ENCODE data around the gene CFAP73. TPM values are rescaled to one million over a fixed set of nuclear protein-coding genes. Genes with fewer than 3 reads are reported as not detected.

CFAP73 gene
- total RNA-seq, 1 experiment from 2014 or later = 0.23 TPM

- CTCF ChIA-PET = no interaction called here
- no peak for DNase-seq
- no peak for TF ChIP-seq CTCF (IDR thresholded peaks at IDR 0.05; ENCODE audit: insufficient read depth in 1 of 2, low read depth in 1 of 2, low read length in 1 of 2, severe bottlenecking in 1 of 2, unreplicated experiment in 1 of 2)
Observed at GRCh38 chr12:113164014-113164413, 14.5 kb downstream of the CFAP73 start.

GRCh38 chr12:113165521-113166450 lies 16.3 kb downstream of the CFAP73 start:
- no peak for TF ChIP-seq CTCF (IDR thresholded peaks at IDR 0.05; ENCODE audit: insufficient read depth in 1 of 2, low read depth in 1 of 2, low read length in 1 of 2, severe bottlenecking in 1 of 2, unreplicated experiment in 1 of 2)
- BruUV-seq (replicated peaks) = no TSS peak
- Histone ChIP-seq H3K27me3 (replicated peaks; ENCODE audit: control insufficient read depth, insufficient read depth, low read length) (no peaks in the 10 kb centered on the region), H3K36me3 (ENCODE audit: control insufficient read depth, insufficient read depth, low read length) (peaks cover 5% of the 10 kb centered on the region; the same call in 1 of the 2 replicates), H3K9me3 (no peaks in the 10 kb centered on the region), H3K4me1 (no peaks in the 10 kb centered on the region), H3K4me3 (ENCODE audit: low read depth, low read length) (no peak overlapping the region)
- H3K27ac Mint-ChIP-seq (ENCODE audit: unreplicated experiment) = no peak overlapping the region
- no peaks in the 10 kb centered on the region for H3K9me3 Mint-ChIP-seq (ENCODE audit: unreplicated experiment)
- H3K36me3 Mint-ChIP-seq (ENCODE audit: insufficient read depth, unreplicated experiment) = peaks cover 91% of the 10 kb centered on the region
- no peak for DNase-seq
- H3K4me1 Mint-ChIP-seq (ENCODE audit: low read depth, unreplicated experiment) = no peaks in the 10 kb centered on the region
- no peak overlapping the region for H3K4me3 Mint-ChIP-seq (ENCODE audit: unreplicated experiment)
- ChIA-PET CTCF (interaction anchor here (0.9 to 1.2 kb wide), 2 partner anchors 9 to 173 kb away, joined by 3 read pairs; no protein-coding TSS in a partner anchor), POLR2A (no interaction called here)
- intact Hi-C loops (cut with micrococcal nuclease; ENCODE audit: unreplicated experiment) = no loop called here
- H3K27me3 Mint-ChIP-seq (ENCODE audit: insufficient read depth, unreplicated experiment) = no peaks in the 10 kb centered on the region

More at GRCh38 chr12:113164014-113164413, 14.5 kb downstream of the CFAP73 start:
- BruUV-seq (replicated peaks) = no TSS peak
- peaks cover 89% of the 10 kb centered on the region for H3K36me3 Mint-ChIP-seq (ENCODE audit: insufficient read depth, unreplicated experiment)
- intact Hi-C loops (cut with micrococcal nuclease; ENCODE audit: unreplicated experiment) = no loop called here
- H3K27me3 ChIP-seq (replicated peaks; ENCODE audit: control insufficient read depth, insufficient read depth, low read length) = no peaks in the 10 kb centered on the region
- peaks cover 3% of the 10 kb centered on the region; the same call in 1 of the 2 replicates for H3K36me3 ChIP-seq (ENCODE audit: control insufficient read depth, insufficient read depth, low read length)
- no peak overlapping the region for H3K4me3 ChIP-seq (ENCODE audit: low read depth, low read length)
- H3K9me3 ChIP-seq = no peaks in the 10 kb centered on the region
- H3K4me3 Mint-ChIP-seq (ENCODE audit: unreplicated experiment) = no peak overlapping the region
- no peaks in the 10 kb centered on the region for H3K9me3 Mint-ChIP-seq (ENCODE audit: unreplicated experiment)
- POLR2A ChIA-PET = no interaction called here
- H3K27ac Mint-ChIP-seq (ENCODE audit: unreplicated experiment) = no peak overlapping the region
- no peaks in the 10 kb centered on the region for H3K27me3 Mint-ChIP-seq (ENCODE audit: insufficient read depth, unreplicated experiment)
- no peaks in the 10 kb centered on the region for H3K4me1 ChIP-seq
- no peaks in the 10 kb centered on the region for H3K4me1 Mint-ChIP-seq (ENCODE audit: low read depth, unreplicated experiment)

- Mint-ChIP-seq H3K27ac (ENCODE audit: unreplicated experiment) (no peak overlapping the region), H3K4me3 (ENCODE audit: unreplicated experiment) (no peak overlapping the region), H3K27me3 (ENCODE audit: insufficient read depth, unreplicated experiment) (no peaks in the 10 kb centered on the region), H3K9me3 (ENCODE audit: unreplicated experiment) (no peaks in the 10 kb centered on the region), H3K4me1 (ENCODE audit: low read depth, unreplicated experiment) (no peaks in the 10 kb centered on the region), H3K36me3 (ENCODE audit: insufficient read depth, unreplicated experiment) (peaks cover 93% of the 10 kb centered on the region)
- Histone ChIP-seq H3K4me3 (ENCODE audit: low read depth, low read length) (no peak overlapping the region), H3K4me1 (no peaks in the 10 kb centered on the region), H3K36me3 (ENCODE audit: control insufficient read depth, insufficient read depth, low read length) (peaks cover 6% of the 10 kb centered on the region; the same call in 1 of the 2 replicates), H3K27me3 (replicated peaks; ENCODE audit: control insufficient read depth, insufficient read depth, low read length) (no peaks in the 10 kb centered on the region), H3K9me3 (no peaks in the 10 kb centered on the region)
- TF ChIP-seq CTCF (IDR thresholded peaks at IDR 0.05; ENCODE audit: insufficient read depth in 1 of 2, low read depth in 1 of 2, low read length in 1 of 2, severe bottlenecking in 1 of 2, unreplicated experiment in 1 of 2) = no peak
- no peak for DNase-seq
- CTCF ChIA-PET = no interaction called here
- POLR2A ChIA-PET = no interaction called here
- intact Hi-C loops (cut with micrococcal nuclease; ENCODE audit: unreplicated experiment) = no loop called here
- BruUV-seq (replicated peaks) = no TSS peak
Observed at GRCh38 chr12:113167868-113168267, 18.3 kb downstream of the CFAP73 start.
